ENCODE data around the gene CD33.

DNA sequence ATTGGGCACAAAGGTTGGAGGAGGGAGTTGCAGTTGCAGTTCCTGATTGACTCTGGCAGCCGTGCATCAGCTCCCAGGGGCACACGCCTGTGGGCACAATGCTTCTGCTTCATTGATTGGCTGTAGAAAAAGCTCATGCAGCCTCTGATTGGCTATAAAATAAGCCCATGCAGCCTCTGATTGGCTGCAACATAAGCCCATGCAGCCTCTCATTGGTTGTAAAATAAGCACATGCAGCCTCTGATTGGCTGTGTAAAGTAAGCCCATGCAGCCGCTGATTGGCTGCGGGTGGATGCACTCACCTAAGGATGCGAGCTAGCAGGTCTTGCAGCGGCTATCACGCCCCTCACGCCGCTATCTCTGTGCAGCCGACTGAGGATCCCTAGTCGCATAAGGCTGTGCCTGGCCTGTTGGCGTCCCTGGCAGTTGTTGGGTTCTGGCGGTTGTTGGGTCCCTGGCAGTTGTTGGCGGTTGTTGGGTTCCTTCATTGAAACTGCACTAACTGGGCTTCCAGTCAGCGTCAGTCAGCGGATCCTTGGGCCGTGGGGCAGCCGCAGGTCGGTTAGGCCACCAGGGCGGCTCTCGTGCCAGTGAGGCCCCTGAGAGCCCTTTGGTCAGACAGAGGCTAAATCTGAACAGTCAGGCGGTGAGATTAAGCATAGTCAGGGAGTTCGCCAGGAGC lies 26.0 kb downstream of the CD33 start, which contains the start of gene SIGLECL1:
- TF ChIP-seq, protein P1, sequence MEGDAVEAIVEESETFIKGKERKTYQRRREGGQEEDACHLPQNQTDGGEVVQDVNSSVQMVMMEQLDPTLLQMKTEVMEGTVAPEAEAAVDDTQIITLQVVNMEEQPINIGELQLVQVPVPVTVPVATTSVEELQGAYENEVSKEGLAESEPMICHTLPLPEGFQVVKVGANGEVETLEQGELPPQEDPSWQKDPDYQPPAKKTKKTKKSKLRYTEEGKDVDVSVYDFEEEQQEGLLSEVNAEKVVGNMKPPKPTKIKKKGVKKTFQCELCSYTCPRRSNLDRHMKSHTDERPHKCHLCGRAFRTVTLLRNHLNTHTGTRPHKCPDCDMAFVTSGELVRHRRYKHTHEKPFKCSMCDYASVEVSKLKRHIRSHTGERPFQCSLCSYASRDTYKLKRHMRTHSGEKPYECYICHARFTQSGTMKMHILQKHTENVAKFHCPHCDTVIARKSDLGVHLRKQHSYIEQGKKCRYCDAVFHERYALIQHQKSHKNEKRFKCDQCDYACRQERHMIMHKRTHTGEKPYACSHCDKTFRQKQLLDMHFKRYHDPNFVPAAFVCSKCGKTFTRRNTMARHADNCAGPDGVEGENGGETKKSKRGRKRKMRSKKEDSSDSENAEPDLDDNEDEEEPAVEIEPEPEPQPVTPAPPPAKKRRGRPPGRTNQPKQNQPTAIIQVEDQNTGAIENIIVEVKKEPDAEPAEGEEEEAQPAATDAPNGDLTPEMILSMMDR (IDR thresholded peaks at IDR 0.05; ENCODE audit: borderline replicate concordance, extremely low read depth, low read length, poor library complexity, severe bottlenecking): no peak
- no peak for TF ChIP-seq EZH2 (IDR thresholded peaks at IDR 0.05; ENCODE audit: borderline replicate concordance, low read depth, low read length, severe bottlenecking)
